Stomach smooth muscle (tissue), 2 donors: Measurements from ENCODE around the gene HLTF.
"Not testable (repeated sequence)": the region's sequence is repeated elsewhere in the genome, so short reads cannot be mapped to it uniquely, and the experiment has no call there.

Experiments used
- H3K27ac ChIP-seq: one replicate; pipeline ENCODE4 v1.7.0; 2013; ENCODE audit warnings: mild to moderate bottlenecking, low read length, inconsistent platforms
- H3K27me3 ChIP-seq, 2 donors: one replicate each; pipeline ENCODE4 v1.7.0; 2013; ENCODE audit warnings: low read length in 2 of 2; ENCODE audit not compliant: insufficient read depth in 2 of 2, control insufficient read depth in 1 of 2
- H3K36me3 ChIP-seq, 2 donors: one replicate each; pipeline ENCODE4 v1.7.0; 2013; ENCODE audit warnings: low read length in 2 of 2; ENCODE audit not compliant: control insufficient read depth in 2 of 2, insufficient read depth in 2 of 2
- H3K4me1 ChIP-seq: one replicate; pipeline ENCODE4 v1.7.0; 2013; ENCODE audit warnings: low read length; ENCODE audit not compliant: control insufficient read depth, insufficient read depth
- H3K4me3 ChIP-seq, 2 donors: one replicate each; pipeline ENCODE4 v1.7.0; 2013; ENCODE audit warnings: low read length in 2 of 2
- H3K9ac ChIP-seq, 2 donors: one replicate each; pipeline ENCODE4 v1.7.0; 2013; ENCODE audit warnings: low read length in 2 of 2, mild to moderate bottlenecking in 1 of 2
- H3K9me3 ChIP-seq, 2 donors: one replicate each; pipeline ENCODE4 v1.7.0; 2013; ENCODE audit warnings: low read length in 2 of 2; ENCODE audit not compliant: control insufficient read depth in 2 of 2
- donor health status: healthy.
- donor health status: Pancreatic carcinoma.

Gene HLTF

GRCh38 chr3:149115114-149115513, 28.8 kb upstream of the HLTF start:
- Histone ChIP-seq H3K36me3 (no peaks in the 10 kb centered on the region), H3K27me3 (no peaks in the 10 kb centered on the region), H3K9ac (no peak overlapping the region), H3K27ac (no peak overlapping the region), H3K4me1 (peaks cover 9% of the 10 kb centered on the region), H3K4me3 (no peak overlapping the region), H3K9me3 (no peaks in the 10 kb centered on the region)

DNA sequence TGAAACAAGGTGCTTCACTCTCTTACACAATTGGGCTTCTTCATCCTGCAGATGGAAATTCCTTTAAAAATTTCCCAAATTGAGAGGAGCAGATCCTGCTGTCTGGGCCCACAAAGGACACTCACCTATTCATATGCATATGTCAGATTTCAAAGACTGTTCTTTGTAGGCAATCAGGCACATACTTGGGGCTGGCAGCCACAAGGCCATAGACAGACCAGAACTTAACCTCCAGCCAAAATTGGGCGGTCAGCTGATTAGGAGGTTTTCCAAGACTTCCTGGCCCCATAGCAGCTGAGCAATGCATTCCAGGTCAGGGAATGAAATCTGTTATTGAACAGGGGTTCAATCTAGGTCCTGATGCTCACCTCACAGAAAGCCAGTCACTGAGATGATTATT, 28.1 kb upstream of the HLTF start:
- no peaks in the 10 kb centered on the region for H3K36me3 ChIP-seq
- H3K4me1 ChIP-seq = peaks cover 9% of the 10 kb centered on the region
- H3K9ac ChIP-seq = no peak overlapping the region
- no peak overlapping the region for H3K27ac ChIP-seq
- H3K9me3 ChIP-seq = no peaks in the 10 kb centered on the region
- no peaks in the 10 kb centered on the region for H3K27me3 ChIP-seq
- no peak overlapping the region for H3K4me3 ChIP-seq

GRCh38 chr3:149104484-149104883, 18.2 kb upstream of the HLTF start:
- H3K4me3 ChIP-seq = no peak overlapping the region
- H3K4me1 ChIP-seq = no peaks in the 10 kb centered on the region
- H3K36me3 ChIP-seq = no peaks in the 10 kb centered on the region
- H3K9ac ChIP-seq = no peak overlapping the region
- no peak overlapping the region for H3K27ac ChIP-seq
- H3K27me3 ChIP-seq = no peaks in the 10 kb centered on the region
- no peaks in the 10 kb centered on the region for H3K9me3 ChIP-seq

GRCh38 chr3:149101641-149102040, 15.3 kb upstream of the HLTF start:
- Histone ChIP-seq H3K36me3 (no peaks in the 10 kb centered on the region), H3K4me3 (no peak overlapping the region)

GRCh38 chr3:149101154-149101553, 14.8 kb upstream of the HLTF start:
- Histone ChIP-seq H3K4me1 (no peaks in the 10 kb centered on the region), H3K4me3 (no peak overlapping the region), H3K9me3 (no peaks in the 10 kb centered on the region), H3K27me3 (no peaks in the 10 kb centered on the region), H3K36me3 (no peaks in the 10 kb centered on the region), H3K27ac (no peak overlapping the region), H3K9ac (no peak overlapping the region)

More at GRCh38 chr3:149101641-149102040, 15.3 kb upstream of the HLTF start:
- H3K4me1 ChIP-seq = no peaks in the 10 kb centered on the region
- H3K27me3 ChIP-seq = no peaks in the 10 kb centered on the region
- H3K27ac ChIP-seq = no peak overlapping the region
- H3K9ac ChIP-seq = no peak overlapping the region
- no peaks in the 10 kb centered on the region for H3K9me3 ChIP-seq

DNA sequence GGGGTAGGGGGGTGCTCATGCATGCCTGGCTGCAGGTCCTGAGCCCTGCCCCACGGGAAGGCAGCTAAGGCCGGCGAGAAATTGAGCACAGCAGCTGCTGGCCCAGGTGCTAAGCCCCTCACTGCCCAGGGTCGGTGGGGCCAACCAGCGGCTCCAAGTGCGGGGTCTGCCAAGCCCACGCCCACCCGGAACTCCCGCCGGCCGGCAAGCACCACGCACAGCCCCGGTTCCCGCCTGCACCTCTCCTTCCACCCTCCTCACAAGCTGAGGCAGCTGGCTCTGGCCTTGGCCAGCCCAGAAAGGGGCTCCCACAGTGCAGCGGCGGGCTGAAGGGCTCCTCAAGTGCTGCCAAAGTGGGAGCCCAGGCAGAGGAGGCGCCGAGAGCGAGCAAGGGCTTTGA, 11.7 kb upstream of the HLTF start:
- H3K27ac ChIP-seq, H3K9ac ChIP-seq, H3K9me3 ChIP-seq, H3K36me3 ChIP-seq, H3K4me3 ChIP-seq, H3K4me1 ChIP-seq, H3K27me3 ChIP-seq: not testable (repeated sequence)

- H3K27me3 ChIP-seq = no peaks in the 10 kb centered on the region
- no peak overlapping the region for H3K9ac ChIP-seq
- H3K4me3 ChIP-seq = no peak overlapping the region
- no peaks in the 10 kb centered on the region for H3K9me3 ChIP-seq
- no peak overlapping the region for H3K27ac ChIP-seq
- H3K36me3 ChIP-seq = no peaks in the 10 kb centered on the region
- H3K4me1 ChIP-seq = no peaks in the 10 kb centered on the region
Observed at GRCh38 chr3:149095487-149095886, 9.2 kb upstream of the HLTF start.

GRCh38 chr3:149091983-149092382, 5.7 kb upstream of the HLTF start:
- Histone ChIP-seq H3K4me3 (no peak overlapping the region), H3K9me3 (no peaks in the 10 kb centered on the region), H3K27me3 (no peaks in the 10 kb centered on the region), H3K27ac (no peak overlapping the region), H3K9ac (no peak overlapping the region), H3K4me1 (no peaks in the 10 kb centered on the region), H3K36me3 (no peaks in the 10 kb centered on the region)

- Histone ChIP-seq H3K9me3 (no peaks in the 10 kb centered on the region), H3K36me3 (no peaks in the 10 kb centered on the region), H3K4me1 (peaks cover 3% of the 10 kb centered on the region), H3K27me3 (no peaks in the 10 kb centered on the region), H3K27ac (no peak overlapping the region), H3K4me3 (no peak overlapping the region), H3K9ac (no peak overlapping the region)
Observed at GRCh38 chr3:149090907-149091306, 4.6 kb upstream of the HLTF start.

- Histone ChIP-seq H3K36me3 (no peaks in the 10 kb centered on the region), H3K9me3 (no peaks in the 10 kb centered on the region), H3K4me3 (no peak overlapping the region), H3K27me3 (no peaks in the 10 kb centered on the region), H3K27ac (no peak overlapping the region), H3K9ac (no peak overlapping the region), H3K4me1 (peaks cover 6% of the 10 kb centered on the region)
Observed at GRCh38 chr3:149090461-149090860, 4.1 kb upstream of the HLTF start.

GRCh38 chr3:149089395-149089794, 3.1 kb upstream of the HLTF start:
- H3K9ac ChIP-seq = no peak overlapping the region
- peaks cover 11% of the 10 kb centered on the region for H3K4me1 ChIP-seq
- H3K36me3 ChIP-seq = no peaks in the 10 kb centered on the region
- H3K27ac ChIP-seq = no peak overlapping the region
- H3K27me3 ChIP-seq = no peaks in the 10 kb centered on the region
- H3K9me3 ChIP-seq = no peaks in the 10 kb centered on the region
- no peak overlapping the region for H3K4me3 ChIP-seq

DNA sequence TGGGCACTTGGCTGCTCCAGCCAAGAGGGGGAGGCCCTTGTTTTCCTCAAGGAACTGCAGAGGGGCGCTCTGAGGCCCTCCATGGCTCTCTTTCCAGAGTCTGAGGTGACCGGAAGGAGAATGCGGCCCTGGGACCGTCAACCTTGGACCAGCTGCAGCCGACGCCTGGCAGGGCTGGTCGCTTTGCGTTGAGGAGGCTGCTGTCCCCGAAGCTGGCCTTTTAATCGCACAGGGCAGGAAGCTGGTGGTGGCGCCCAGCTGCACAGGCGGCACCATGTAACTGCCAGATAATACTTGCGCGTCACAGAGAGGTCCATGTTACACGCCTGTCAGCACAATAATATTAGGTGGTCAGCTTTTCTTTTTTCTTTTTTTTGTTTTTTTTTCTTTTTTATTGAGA, 875 bp upstream of the HLTF start:
- Histone ChIP-seq H3K9me3 (no peaks in the 10 kb centered on the region), H3K36me3 (no peaks in the 10 kb centered on the region), H3K9ac (no peak overlapping the region), H3K4me1 (peaks cover 11% of the 10 kb centered on the region), H3K4me3 (no peak overlapping the region), H3K27ac (no peak overlapping the region), H3K27me3 (no peaks in the 10 kb centered on the region)
